H1 (cell line): Measurements from ENCODE around the gene FOXO1. TPM values are rescaled to one million over a fixed set of nuclear protein-coding genes. Genes with fewer than 3 reads are reported as not detected.

ENCODE experiments used
- CTCF ChIA-PET: fragments of 300-600 bp; sonication (Branson Sonifier 250); formaldehyde crosslinking; loops from one replicate; lab custom pipeline; 2021; ENCODE audit not compliant: partially characterized antibody; lab: Charles Lee
- POLR2A ChIA-PET: fragments of 300-600 bp; sonication (Branson Sonifier 250); formaldehyde crosslinking; loops from one replicate; lab custom pipeline; 2021; ENCODE audit warnings: inconsistent platforms; ENCODE audit not compliant: partially characterized antibody; lab: Charles Lee
- DNase-seq, 2 experiments: peaks; one replicate each; pipeline versions ENCODE4 v3.0.0 to v3.0.0-alpha.2; 2010 to 2022; ENCODE audit warnings: low spot score in 2 of 2, low read depth in 1 of 2, mixed read lengths in 1 of 2
- FAIRE-seq: peaks from 2 replicates; lab custom pipeline; 2011; peaks lifted over from hg19 to GRCh38; lab: Jason Lieb, UNC
- H2AFZ ChIP-seq: 2 replicates; pipeline ENCODE4 v1.8.1; 2012; ENCODE audit warnings: low read length, inconsistent platforms
- H2AK5ac ChIP-seq: 2 replicates; pipeline ENCODE4 v1.6.1; 2013; ENCODE audit warnings: low read depth, low read length
- H2BK120ac ChIP-seq: replicated peaks from 2 replicates; pipeline ENCODE3; 2013; ENCODE audit warnings: low read depth, low read length, inconsistent platforms
- H2BK12ac ChIP-seq: 2 replicates; pipeline ENCODE4 v1.6.1; 2013; ENCODE audit warnings: low read depth, low read length
- H2BK15ac ChIP-seq: 2 replicates; pipeline ENCODE4 v1.6.1; 2013; ENCODE audit warnings: low read length
- H2BK20ac ChIP-seq: 2 replicates; pipeline ENCODE4 v1.6.1; 2013; ENCODE audit warnings: low read length
- H2BK5ac ChIP-seq: 2 replicates; pipeline ENCODE4 v1.6.1; 2013; ENCODE audit warnings: low read depth, low read length
- H3K14ac ChIP-seq: 2 replicates; pipeline ENCODE4 v1.6.1; 2013; ENCODE audit warnings: inconsistent platforms; ENCODE audit not compliant: insufficient read length
- H3K18ac ChIP-seq: 2 replicates; pipeline ENCODE4 v1.6.1; 2013; ENCODE audit warnings: low read length; ENCODE audit errors: extremely low read depth
- H3K23ac ChIP-seq: 2 replicates; pipeline ENCODE4 v1.6.1; 2013; ENCODE audit warnings: inconsistent platforms; ENCODE audit not compliant: insufficient read length
- H3K23me2 ChIP-seq: 2 replicates; pipeline ENCODE4 v1.6.1; 2013; ENCODE audit warnings: low read depth, low read length
- H3K27ac ChIP-seq: 2 replicates; pipeline ENCODE4 v1.6.1; 2011; ENCODE audit warnings: low read depth, low read length, inconsistent platforms
- H3K27me3 ChIP-seq, 4 experiments: replicated peaks in 1 of 4; 1 replicate in 1 of 4; 2 replicates in 3 of 4; pipeline versions ENCODE4 v1.6.1 to v1.8.1; 2011 to 2013; ENCODE audit warnings: low read length in 3 of 4, mild to moderate bottlenecking in 3 of 4, inconsistent platforms in 2 of 4, mixed read lengths in 2 of 4, moderate library complexity in 1 of 4; ENCODE audit not compliant: control insufficient read depth in 3 of 4, insufficient read depth in 3 of 4; ENCODE audit errors: extremely low read depth in 1 of 4
- H3K36me3 ChIP-seq, 4 experiments: 2 replicates each; pipeline versions ENCODE4 v1.6.1 to v1.8.1; 2011 to 2013; ENCODE audit warnings: mild to moderate bottlenecking in 4 of 4, low read length in 3 of 4, moderate library complexity in 2 of 4, control low read depth in 1 of 4, inconsistent platforms in 1 of 4; ENCODE audit not compliant: insufficient read depth in 4 of 4, control insufficient read depth in 2 of 4
- H3K4ac ChIP-seq: replicated peaks from 2 replicates; pipeline ENCODE3; 2013; ENCODE audit warnings: low read length, low read depth, mixed read lengths, inconsistent platforms; ENCODE audit not compliant: insufficient read length
- H3K4me1 ChIP-seq, 4 experiments: replicated peaks in 1 of 4; 1 replicate in 1 of 4; 2 replicates in 3 of 4; pipeline versions ENCODE4 v1.6.1 to v1.8.1; 2011 to 2013; ENCODE audit warnings: low read length in 3 of 4, inconsistent platforms in 2 of 4, mixed read lengths in 1 of 4; ENCODE audit not compliant: insufficient read depth in 4 of 4, control insufficient read depth in 3 of 4
- H3K4me2 ChIP-seq, 2 experiments: 2 replicates each; pipeline versions ENCODE4 v1.6.1 to v1.8.1; 2011 to 2013; ENCODE audit warnings: low read depth in 2 of 2, low read length in 2 of 2, control low read depth in 1 of 2, inconsistent platforms in 1 of 2, mild to moderate bottlenecking in 1 of 2; ENCODE audit not compliant: insufficient read depth in 1 of 2
- H3K4me3 ChIP-seq, 4 experiments: fragments of 200-600, 300-600 bp in 1 of 4; sonication (generic), shearing (Covaris generic), sonication (Bioruptor Twin) in 1 of 4; 2 replicates each; pipeline versions ENCODE4 v1.5.1 to v1.8.1; 2011 to 2016; ENCODE audit warnings: low read length in 4 of 4, low read depth in 3 of 4, control low read depth in 2 of 4, inconsistent platforms in 2 of 4, mild to moderate bottlenecking in 2 of 4, mixed read lengths in 1 of 4, moderate library complexity in 1 of 4; ENCODE audit not compliant: insufficient read depth in 2 of 4; ENCODE audit errors: extremely low read depth in 1 of 4
- H3K56ac ChIP-seq: replicated peaks from 2 replicates; pipeline ENCODE3; 2013; ENCODE audit warnings: low read depth, mild to moderate bottlenecking, mixed read lengths, low read length, inconsistent platforms; ENCODE audit not compliant: insufficient read length
- H3K79me1 ChIP-seq: 2 replicates; pipeline ENCODE4 v1.6.1; 2013; ENCODE audit warnings: low read depth, low read length, control low read depth
- H3K79me2 ChIP-seq, 2 experiments: 2 replicates each; pipeline versions ENCODE4 v1.6.1 to v1.8.1; 2012 to 2013; ENCODE audit warnings: low read length in 2 of 2, mild to moderate bottlenecking in 2 of 2, inconsistent platforms in 1 of 2; ENCODE audit not compliant: insufficient read depth in 2 of 2, control insufficient read depth in 1 of 2
- H3K9ac ChIP-seq, 4 experiments: replicated peaks in 1 of 4; 1 replicate in 1 of 4; 2 replicates in 3 of 4; pipeline versions ENCODE4 v1.6.1 to v1.8.1; 2011 to 2013; ENCODE audit warnings: low read depth in 3 of 4, low read length in 3 of 4, control low read depth in 2 of 4, mild to moderate bottlenecking in 2 of 4, moderate library complexity in 2 of 4, inconsistent platforms in 1 of 4; ENCODE audit errors: extremely low read depth in 1 of 4
- H3K9me3 ChIP-seq, 2 experiments: 2 replicates each; pipeline versions ENCODE4 v1.6.1 to v1.8.1; 2012 to 2013; ENCODE audit warnings: mild to moderate bottlenecking in 2 of 2, moderate library complexity in 2 of 2, control low read depth in 1 of 2, inconsistent platforms in 1 of 2, low read depth in 1 of 2, low read length in 1 of 2, mixed read lengths in 1 of 2; ENCODE audit not compliant: insufficient read depth in 2 of 2
- H4K20me1 ChIP-seq, 2 experiments: replicated peaks in 1 of 2; 2 replicates each; pipeline versions ENCODE3 to v1.8.1; 2011 to 2013; ENCODE audit warnings: inconsistent platforms in 2 of 2, low read length in 2 of 2, mild to moderate bottlenecking in 1 of 2; ENCODE audit not compliant: insufficient read depth in 2 of 2, control insufficient read depth in 1 of 2
- H4K5ac ChIP-seq: 2 replicates; pipeline ENCODE4 v1.6.1; 2013; ENCODE audit warnings: low read length, low read depth, mixed read lengths, inconsistent platforms; ENCODE audit not compliant: insufficient read length
- H4K8ac ChIP-seq: 2 replicates; pipeline ENCODE4 v1.8.0; 2013; ENCODE audit warnings: mild to moderate bottlenecking, moderate library complexity, low read length, inconsistent platforms; ENCODE audit not compliant: insufficient read depth; ENCODE audit errors: extremely low read depth
- H4K91ac ChIP-seq: replicated peaks from 2 replicates; pipeline ENCODE3; 2013; ENCODE audit warnings: low read length, mixed read lengths, inconsistent platforms; ENCODE audit not compliant: insufficient read length
- ASH2L ChIP-seq: fragments of 200-600, 300-600 bp; sonication (generic); IDR thresholded peaks from one replicate; pipeline ENCODE4 v1.7.1; 2017; ENCODE audit warnings: low read length
- ATF3 ChIP-seq: IDR thresholded peaks from 2 replicates; pipeline ENCODE4 v1.6.1; 2011; ENCODE audit warnings: low read depth, mild to moderate bottlenecking, low read length; ENCODE audit not compliant: insufficient read depth
- CBX5 ChIP-seq: fragments of 300-800, 300-1000 bp; sonication (generic); IDR thresholded peaks from 2 replicates; pipeline ENCODE4 v1.7.1; 2016; ENCODE audit warnings: antibody characterized with exemption, low read length, low read depth
- CEBPB ChIP-seq: IDR thresholded peaks from 2 replicates; pipeline ENCODE4 v1.6.1; 2012; ENCODE audit warnings: low read depth, low read length
- CREB1 ChIP-seq: IDR thresholded peaks from 2 replicates; pipeline ENCODE4 v1.6.1; 2012; ENCODE audit warnings: inconsistent platforms
- E2F6 ChIP-seq: IDR thresholded peaks from 2 replicates; pipeline ENCODE4 v1.6.1; 2012; ENCODE audit warnings: inconsistent platforms
- EGR1 ChIP-seq: IDR thresholded peaks from 2 replicates; pipeline ENCODE4 v1.6.1; 2011; ENCODE audit warnings: low read depth, low read length, borderline replicate concordance
- HDAC6 ChIP-seq: IDR thresholded peaks from one replicate; pipeline ENCODE4 v1.7.1; 2012; ENCODE audit warnings: low read depth, mild to moderate bottlenecking, inconsistent platforms, low read length, moderate library complexity
- KDM1A ChIP-seq: fragments of 200-600, 300-600 bp; sonication (generic); IDR thresholded peaks from 2 replicates; pipeline ENCODE4 v1.7.1; 2016; ENCODE audit warnings: mild to moderate bottlenecking, low read length, borderline replicate concordance
- RFX5 ChIP-seq: IDR thresholded peaks from 2 replicates; pipeline ENCODE4 v1.6.1; 2011; ENCODE audit warnings: low read depth, low read length, improper control_type of control experiment, borderline replicate concordance
- SIN3A ChIP-seq, 2 experiments: IDR thresholded peaks in 1 of 2; conservative IDR thresholded peaks in 1 of 2; 2 replicates each; pipeline ENCODE4 v1.6.1; 2011 to 2012; ENCODE audit warnings: low read length in 2 of 2, improper control_type of control experiment in 1 of 2, low read depth in 1 of 2, mild to moderate bottlenecking in 1 of 2
- SP1 ChIP-seq: IDR thresholded peaks from 2 replicates; pipeline ENCODE4 v1.6.1; 2011; ENCODE audit warnings: low read depth, low read length
- SUZ12 ChIP-seq: fragments of 200-600 bp; sonication (generic); IDR thresholded peaks from 2 replicates; pipeline ENCODE4 v1.6.1; 2012; ENCODE audit warnings: mild to moderate bottlenecking, inconsistent platforms, low read length, moderate library complexity, mixed read lengths
- YY1 ChIP-seq: IDR thresholded peaks from 2 replicates; pipeline ENCODE4 v1.6.1; 2011; ENCODE audit warnings: low read depth, mild to moderate bottlenecking, low read length
- WGBS, 2 experiments: shearing (Covaris generic) in 1 of 2; methylation state at CpG; one replicate each; pipeline versions ENCODE4 v1.1.6 to v1.1.7; 2013 to 2015; ENCODE audit warnings: low lambda C conversion rate in 2 of 2, mixed read lengths in 2 of 2, inconsistent platforms in 1 of 2, low coverage in 1 of 2, missing lambda C conversion rate in 1 of 2; ENCODE audit not compliant: insufficient replicate concordance in 2 of 2, insufficient coverage in 1 of 2, insufficient read length in 1 of 2; ENCODE audit errors: extremely low coverage in 1 of 2, missing lambda C conversion rate in 1 of 2; 5-methylcytosine and 5-hydroxymethylcytosine counted together
- polyA plus RNA-seq, 7 experiments: library from polyadenylated mRNA; depleted of rRNA in 3 of 7; stranded (reverse) in 5 of 7; unstranded in 2 of 7; fragments of >200 nt in 5 of 7; fragments of 200-250 nt in 2 of 7; gene quantifications; 1 replicate in 5 of 7; 2 replicates in 1 of 7; 4 replicates in 1 of 7; pipeline versions ENCODE4 v1.2.1 to v1.2.3, GENCODE V29; 2011 to 2013; ENCODE audit warnings: missing spikeins in 2 of 7, mixed read lengths in 2 of 7
- total RNA-seq: library from RNA; stranded (reverse); fragmentation: NEBNext Ultra II Directional; extraction: Animal tissue kit (Norgen Biotek cat#: 25700); gene quantifications from 2 replicates; pipeline ENCODE4 v1.2.1, GENCODE V29; 2021

FOXO1 gene
- total and polyA plus RNA-seq, 2 of the 8 experiments (the other 6 are each of a cell fraction or from before 2014, with no cell fraction given) = 35.3 to 56.9 TPM

- no peaks in the 10 kb centered on the region for H3K9me3 ChIP-seq
- no peak overlapping the region for H4K5ac ChIP-seq
- WGBS, 2 experiments = 93% methylated on average over 3 of the region's 3 CpGs; no CpG with 5 or more reads in 1 of the 2 experiments
- no peaks in the 10 kb centered on the region for H3K36me3 ChIP-seq
- no peak for FAIRE-seq
- peaks cover 22 to 43% of the 10 kb centered on the region in 2 experiments for H4K20me1 ChIP-seq
- no peak overlapping the region for H2BK5ac ChIP-seq
- no peak overlapping the region for H2BK120ac ChIP-seq
- no peaks in the 10 kb centered on the region for H3K27me3 ChIP-seq
- H2AK5ac ChIP-seq = no peak overlapping the region
- no peak overlapping the region for H3K23ac ChIP-seq
- no peak overlapping the region for H4K91ac ChIP-seq
- no peak overlapping the region for H3K14ac ChIP-seq
- H3K23me2 ChIP-seq = no peaks in the 10 kb centered on the region
- H3K18ac ChIP-seq = no peak overlapping the region
- DNase-seq = no peak
- CTCF ChIA-PET = interaction anchor here (0.5 to 1.5 kb wide), 2 partner anchors 59 to 89 kb away, joined by 3 read pairs; no protein-coding TSS in a partner anchor
- no peak overlapping the region for H3K4ac ChIP-seq
- H3K4me2 ChIP-seq = no peak overlapping the region
- peaks cover 35 to 100% of the 10 kb centered on the region in 2 experiments for H3K79me2 ChIP-seq
- no peak overlapping the region for H3K9ac ChIP-seq
- no peak overlapping the region for H2AFZ ChIP-seq
- no peak overlapping the region for H2BK20ac ChIP-seq
- no peak overlapping the region for H3K56ac ChIP-seq
- H3K79me1 ChIP-seq = peaks cover 17% of the 10 kb centered on the region
- H3K27ac ChIP-seq = no peak overlapping the region
- no peak overlapping the region for H2BK12ac ChIP-seq
- no peak overlapping the region for H3K4me3 ChIP-seq
- no peak overlapping the region for H2BK15ac ChIP-seq
- POLR2A ChIA-PET = no interaction called here
- H4K8ac ChIP-seq = no peak overlapping the region
- H3K4me1 ChIP-seq = peaks cover 13 to 24% (median 20%) of the 10 kb centered on the region in 4 experiments
- TF ChIP-seq YY1 = no peak
- TF ChIP-seq RFX5 = no peak
- no peak for TF ChIP-seq SIN3A (conservative IDR thresholded peaks at IDR 0.05 in 1 of 2, IDR thresholded peaks at IDR 0.05 in 1 of 2; ENCODE audit: low read depth in 1 of 2, low read length in 2 of 2)
- TF ChIP-seq CREB1 = no peak
- TF ChIP-seq ASH2L = no peak
- TF ChIP-seq EGR1 = no peak
- no peak for TF ChIP-seq CEBPB
- TF ChIP-seq E2F6 = no peak
- no peak for TF ChIP-seq KDM1A
- TF ChIP-seq CBX5 = no peak
- TF ChIP-seq SP1 = no peak
- no peak for TF ChIP-seq HDAC6
- TF ChIP-seq SUZ12 = no peak
- TF ChIP-seq ATF3 = no peak
Observed at GRCh38 chr13:40595693-40596092, 70.7 kb downstream of the FOXO1 start.
